Measurements from ENCODE around the gene ZMIZ1. TPM values are rescaled to one million over a fixed set of nuclear protein-coding genes. Genes with fewer than 3 reads are reported as not detected.

Gene ZMIZ1
- polyA plus RNA-seq, 3 donors: 3.3 to 64.6 (median 8.9) TPM

- Histone ChIP-seq H3K9me3 (replicated peaks in 1 of 2; ENCODE audit: control insufficient read depth in 1 of 2, insufficient read depth in 1 of 2, low read length in 2 of 2) (no peaks in the 10 kb centered on the region), H3K4me3 (replicated peaks in 1 of 3; ENCODE audit: low read depth in 2 of 3, low read length in 3 of 3) (no peak overlapping the region), H3K27ac (ENCODE audit: low read depth in 1 of 2, low read length in 2 of 2) (peak overlapping the region in 1 of 2 donors; percentile 34), H3K27me3 (ENCODE audit: control insufficient read depth in 2 of 2, insufficient read depth in 2 of 2, low read length in 2 of 2) (no peaks in the 10 kb centered on the region), H3K36me3 (replicated peaks in 1 of 2; ENCODE audit: control insufficient read depth in 1 of 2, insufficient read depth in 2 of 2, low read length in 2 of 2) (peaks cover 13 to 78% of the 10 kb centered on the region in 2 donors), H3K9ac (ENCODE audit: insufficient read depth, low read length, poor library complexity, severe bottlenecking) (no peak overlapping the region), H3K79me2 (ENCODE audit: insufficient read depth, low read length) (no peaks in the 10 kb centered on the region), H2AFZ (ENCODE audit: insufficient read depth, low read depth, low read length, poor library complexity, severe bottlenecking) (no peak overlapping the region), H3K4me2 (replicated peaks; ENCODE audit: extremely low read depth, low read length, poor library complexity, severe bottlenecking) (no peak overlapping the region), H3K4me1 (ENCODE audit: control insufficient read depth in 1 of 2, insufficient read depth in 2 of 2, low read length in 2 of 2) (peaks cover 14 to 20% of the 10 kb centered on the region in 2 donors), H4K20me1 (ENCODE audit: insufficient read depth, low read length) (peaks cover 100% of the 10 kb centered on the region)
- 33% methylated on average over 6 of the region's 7 CpGs for WGBS (ENCODE audit: insufficient coverage)
- H3K27ac Mint-ChIP-seq: peak overlapping the region in 2 of 7 donors; percentile 25 to 42
- no peak overlapping the region for H3K4me3 Mint-ChIP-seq
- peaks cover 38% of the 10 kb centered on the region for H3K4me1 Mint-ChIP-seq
- peaks cover 0 to 4% (median 2%) of the 10 kb centered on the region in 3 donors for H3K27me3 Mint-ChIP-seq (ENCODE audit: low read depth in 3 of 3)
- no peak for TF ChIP-seq CTCF (IDR thresholded peaks at IDR 0.05)
- no peaks in the 10 kb centered on the region for H3K9me3 Mint-ChIP-seq
- peaks cover 59 to 75% of the 10 kb centered on the region in 2 donors for H3K36me3 Mint-ChIP-seq
- DNase-seq: no peak
- intact Hi-C loops (cut with micrococcal nuclease): loop anchor here in 1 of 2 donors (10.0 kb wide), 1 partner anchor 231 kb away; no protein-coding TSS in a partner anchor
These were observed 117.1 kb downstream of the ZMIZ1 start for GRCh38 chr10:79185796-79186374.

DNA sequence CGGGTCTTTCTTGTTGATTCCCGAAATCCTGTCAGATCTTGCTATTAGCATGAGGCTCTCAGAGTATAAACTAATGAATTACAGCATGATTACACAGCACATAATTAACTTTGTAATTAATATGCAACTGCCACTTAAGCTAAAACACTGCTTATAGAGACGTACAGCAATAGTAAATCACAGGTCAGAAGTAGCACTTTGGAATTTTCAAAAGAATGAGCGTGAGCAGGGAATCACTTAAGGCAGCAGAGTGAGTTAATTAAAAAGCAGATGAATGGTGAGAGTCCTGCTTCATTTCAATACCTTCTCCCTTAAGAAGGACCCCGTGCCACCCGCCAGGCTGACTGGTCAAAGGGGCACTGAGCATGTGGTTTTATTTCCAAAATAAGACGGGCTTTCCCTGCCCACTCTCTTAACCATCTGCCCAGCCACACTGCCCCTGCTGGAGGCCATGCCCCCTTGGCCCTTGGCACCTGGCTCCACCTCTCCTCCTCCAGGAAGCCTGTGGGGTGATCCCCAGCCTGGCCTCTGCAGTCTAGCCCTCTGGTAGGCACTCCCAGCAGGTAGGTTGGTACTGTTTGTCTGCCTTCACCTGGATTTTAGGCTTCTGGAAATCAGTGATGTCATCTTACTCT is 117.8 kb downstream of the ZMIZ1 start:
- peak overlapping the region in 1 of 2 donors; percentile 28 for H3K4me3 Mint-ChIP-seq
- no peak for DNase-seq
- H3K9me3 ChIP-seq (replicated peaks in 1 of 2; ENCODE audit: control insufficient read depth in 1 of 2, insufficient read depth in 1 of 2, low read length in 2 of 2): no peaks in the 10 kb centered on the region
- no peaks in the 10 kb centered on the region for H3K27me3 ChIP-seq (ENCODE audit: control insufficient read depth in 2 of 2, insufficient read depth in 2 of 2, low read length in 2 of 2)
- H3K4me1 Mint-ChIP-seq: peaks cover 39% of the 10 kb centered on the region
- H3K9me3 Mint-ChIP-seq: peaks cover 0 to 1% (median 0%) of the 10 kb centered on the region in 7 donors
- no peak for TF ChIP-seq CTCF (IDR thresholded peaks at IDR 0.05)
- peaks cover 11 to 76% of the 10 kb centered on the region in 2 donors for H3K36me3 ChIP-seq (replicated peaks in 1 of 2; ENCODE audit: control insufficient read depth in 1 of 2, insufficient read depth in 2 of 2, low read length in 2 of 2)
- WGBS (ENCODE audit: insufficient coverage): 62% methylated on average over 4 of the region's 7 CpGs
- H3K9ac ChIP-seq (ENCODE audit: insufficient read depth, low read length, poor library complexity, severe bottlenecking): no peak overlapping the region
- no peak overlapping the region for H2AFZ ChIP-seq (ENCODE audit: insufficient read depth, low read depth, low read length, poor library complexity, severe bottlenecking)
- intact Hi-C loops (cut with micrococcal nuclease): loop anchor here in 1 of 2 donors (10.0 kb wide), 1 partner anchor 232 kb away; no protein-coding TSS in a partner anchor
- no peak overlapping the region for H3K4me2 ChIP-seq (replicated peaks; ENCODE audit: extremely low read depth, low read length, poor library complexity, severe bottlenecking)
- peaks cover 57 to 72% of the 10 kb centered on the region in 2 donors for H3K36me3 Mint-ChIP-seq
- H3K4me3 ChIP-seq (replicated peaks in 1 of 3; ENCODE audit: low read depth in 2 of 3, low read length in 3 of 3): no peak overlapping the region
- peaks cover 14 to 19% of the 10 kb centered on the region in 2 donors for H3K4me1 ChIP-seq (ENCODE audit: control insufficient read depth in 1 of 2, insufficient read depth in 2 of 2, low read length in 2 of 2)
- H4K20me1 ChIP-seq (ENCODE audit: insufficient read depth, low read length): peaks cover 100% of the 10 kb centered on the region
- H3K27me3 Mint-ChIP-seq (ENCODE audit: low read depth in 3 of 3): peaks cover 0 to 4% (median 2%) of the 10 kb centered on the region in 3 donors
- H3K27ac ChIP-seq (ENCODE audit: low read depth in 1 of 2, low read length in 2 of 2): peak overlapping the region in 1 of 2 donors; percentile 34
- H3K79me2 ChIP-seq (ENCODE audit: insufficient read depth, low read length): no peaks in the 10 kb centered on the region
- H3K27ac Mint-ChIP-seq: peak overlapping the region in 2 of 7 donors; percentile 56 to 73
